SJSA1 (cell line): ENCODE measurements around the gene ANO9. TPM values are rescaled to one million over a fixed set of nuclear protein-coding genes. Genes with fewer than 3 reads are reported as not detected.

ENCODE experiments used
- DNase-seq, 2 experiments: peaks; one replicate each; pipeline ENCODE4 v3.0.0-alpha.2; 2015 to 2020; ENCODE audit warnings: low spot score in 2 of 2, low read depth in 1 of 2
- H3K27ac ChIP-seq: fragments of 250-450 bp; sonication (Bioruptor Pico); 2 replicates; pipeline ENCODE4 v1.5.1; 2020; ENCODE audit warnings: mild to moderate bottlenecking, moderate library complexity
- H3K27me3 ChIP-seq: fragments of 250-450 bp; sonication (Bioruptor Pico); replicated peaks from 2 replicates; pipeline ENCODE4 v1.5.1; 2020; ENCODE audit warnings: mild to moderate bottlenecking, moderate library complexity
- H3K36me3 ChIP-seq: fragments of 250-450 bp; sonication (Bioruptor Pico); 2 replicates; pipeline ENCODE4 v1.5.1; 2020; ENCODE audit warnings: mild to moderate bottlenecking
- H3K4me1 ChIP-seq: fragments of 250-450 bp; sonication (Bioruptor Pico); replicated peaks from 2 replicates; pipeline ENCODE4 v1.6.1; 2021; ENCODE audit warnings: mild to moderate bottlenecking
- H3K4me3 ChIP-seq: fragments of 250-450 bp; sonication (Bioruptor Pico); 2 replicates; pipeline ENCODE4 v1.5.1; 2020; ENCODE audit warnings: mild to moderate bottlenecking
- H3K9me3 ChIP-seq: fragments of 250-450 bp; sonication (Bioruptor Pico); replicated peaks from 2 replicates; pipeline ENCODE4 v1.5.1; 2020; ENCODE audit warnings: mild to moderate bottlenecking
- total RNA-seq: library from RNA; depleted of rRNA; stranded (reverse); fragments of >200 nt; shearing (Covaris generic); gene quantifications from 2 replicates; pipeline ENCODE4 v1.2.3, GENCODE V29; 2014

ANO9 gene
- total RNA-seq, 1 experiment from 2014 or later: not detected

DNA sequence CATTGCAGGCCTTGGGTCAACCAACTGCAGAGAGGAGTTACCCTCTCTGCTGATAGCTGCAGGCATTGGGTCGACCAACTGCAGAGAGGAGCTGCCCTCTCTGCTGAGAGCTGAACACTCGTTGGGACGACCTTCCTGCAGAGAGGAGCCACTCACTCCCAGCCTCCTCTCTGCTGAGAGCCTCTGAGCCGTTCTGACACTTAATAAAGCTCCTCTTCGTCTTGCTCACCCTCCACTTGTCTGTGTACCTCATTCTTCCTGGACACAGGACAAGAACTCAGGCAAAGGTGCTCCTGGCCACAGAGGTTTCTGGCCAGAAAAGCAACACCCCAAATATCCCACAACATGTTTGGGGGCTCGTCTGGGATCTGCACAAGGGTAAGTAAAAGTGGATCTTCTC lies 55.3 kb downstream of the ANO9 start:
- Histone ChIP-seq H3K27me3 (peaks cover 15% of the 10 kb centered on the region; the same call in 1 of the 2 replicates), H3K27ac (no peak overlapping the region), H3K9me3 (no peaks in the 10 kb centered on the region), H3K4me1 (no peaks in the 10 kb centered on the region), H3K36me3 (no peaks in the 10 kb centered on the region), H3K4me3 (no peak overlapping the region)
- no peak for DNase-seq

DNA sequence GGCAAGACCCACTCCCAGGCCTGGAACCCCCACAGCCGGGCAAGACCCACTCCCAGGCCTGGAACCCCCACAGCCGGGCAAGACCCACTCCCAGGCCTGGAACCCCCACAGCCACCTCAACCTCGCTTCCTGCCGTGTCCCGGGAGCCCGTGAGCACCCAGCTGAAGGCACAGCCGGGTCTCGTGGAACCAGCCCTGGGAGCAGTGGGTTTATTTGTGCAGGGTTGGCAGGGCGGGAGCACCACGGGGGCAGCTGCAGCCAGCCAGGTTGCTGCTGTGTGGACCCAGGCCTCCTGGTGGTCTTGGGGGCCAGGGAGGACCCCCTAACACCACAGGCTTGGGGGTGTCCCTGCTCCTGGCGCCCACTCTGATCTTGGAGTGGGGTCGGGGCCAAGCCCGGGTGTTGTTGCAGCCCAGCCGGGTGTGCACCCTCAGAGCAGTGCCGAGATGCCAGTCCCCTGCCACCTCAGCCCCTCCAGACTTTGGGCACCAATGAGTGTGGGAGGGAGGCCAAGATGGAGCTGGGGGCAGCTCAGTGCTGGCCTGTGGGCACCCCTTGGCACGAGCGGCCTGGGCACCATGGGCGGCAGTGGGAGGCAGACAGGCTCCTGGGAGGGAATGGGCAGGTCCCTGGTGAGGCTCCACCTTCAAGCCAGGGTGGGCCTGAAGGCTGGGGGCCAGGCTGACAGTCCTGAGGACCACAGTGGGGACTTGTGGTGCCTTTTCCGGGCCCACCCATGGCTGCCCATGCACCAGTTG lies 56.0 kb downstream of the ANO9 start:
- Histone ChIP-seq H3K27me3 (peaks cover 15% of the 10 kb centered on the region; the same call in 1 of the 2 replicates), H3K27ac (no peak overlapping the region), H3K9me3 (no peaks in the 10 kb centered on the region), H3K4me1 (no peaks in the 10 kb centered on the region), H3K4me3 (no peak overlapping the region), H3K36me3 (no peaks in the 10 kb centered on the region)
- no peak for DNase-seq

DNA sequence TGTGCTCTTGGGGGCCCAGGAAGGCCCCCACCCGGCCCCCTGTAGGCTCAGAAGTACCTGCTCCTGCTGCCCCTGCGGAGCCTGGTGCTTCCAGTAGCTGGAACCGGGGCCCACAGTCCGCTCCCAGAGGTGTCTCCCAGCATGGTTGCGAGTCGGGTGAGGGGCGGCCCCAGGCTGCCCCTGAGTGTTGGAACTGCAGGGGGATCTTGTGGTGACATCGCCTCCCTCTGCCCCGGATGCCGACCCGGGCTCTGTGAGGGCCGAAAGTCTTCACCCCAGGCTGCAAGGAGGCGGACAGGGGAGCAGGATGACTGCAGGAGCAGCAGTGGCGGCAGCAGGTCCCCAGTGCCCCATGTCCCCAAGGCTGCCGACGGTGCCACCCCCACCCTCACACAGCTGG lies 57.3 kb downstream of the ANO9 start:
- DNase-seq: no peak
- Histone ChIP-seq H3K27me3 (peaks cover 13% of the 10 kb centered on the region; the same call in 1 of the 2 replicates), H3K9me3 (no peaks in the 10 kb centered on the region), H3K36me3 (no peaks in the 10 kb centered on the region), H3K27ac (no peak overlapping the region), H3K4me1 (no peaks in the 10 kb centered on the region), H3K4me3 (no peak overlapping the region)

DNA sequence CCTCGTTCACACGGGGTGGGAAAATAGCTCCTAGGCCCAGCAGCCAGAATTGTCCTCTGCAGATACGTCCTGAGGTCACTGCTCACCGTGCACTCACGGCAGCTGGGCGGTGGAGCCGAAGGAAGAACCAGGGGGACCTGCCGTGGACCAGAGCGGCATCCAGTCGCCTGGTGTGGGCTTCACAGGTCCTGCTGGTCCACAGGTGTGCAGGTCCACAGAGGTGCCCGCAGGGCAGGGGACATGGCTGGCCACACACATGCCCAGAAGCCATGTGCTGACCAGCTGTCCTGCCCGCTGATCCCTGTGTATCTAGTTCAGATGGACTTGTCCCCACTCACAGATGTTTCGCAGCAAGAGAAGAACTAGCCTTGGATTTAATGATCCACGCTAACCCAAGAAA lies 58.4 kb downstream of the ANO9 start:
- no peak for DNase-seq
- no peak overlapping the region for H3K27ac ChIP-seq
- H3K9me3 ChIP-seq: no peaks in the 10 kb centered on the region
- no peaks in the 10 kb centered on the region for H3K4me1 ChIP-seq
- peaks cover 13% of the 10 kb centered on the region; the same call in 1 of the 2 replicates for H3K27me3 ChIP-seq
- no peaks in the 10 kb centered on the region for H3K36me3 ChIP-seq
- H3K4me3 ChIP-seq: no peak overlapping the region

DNA sequence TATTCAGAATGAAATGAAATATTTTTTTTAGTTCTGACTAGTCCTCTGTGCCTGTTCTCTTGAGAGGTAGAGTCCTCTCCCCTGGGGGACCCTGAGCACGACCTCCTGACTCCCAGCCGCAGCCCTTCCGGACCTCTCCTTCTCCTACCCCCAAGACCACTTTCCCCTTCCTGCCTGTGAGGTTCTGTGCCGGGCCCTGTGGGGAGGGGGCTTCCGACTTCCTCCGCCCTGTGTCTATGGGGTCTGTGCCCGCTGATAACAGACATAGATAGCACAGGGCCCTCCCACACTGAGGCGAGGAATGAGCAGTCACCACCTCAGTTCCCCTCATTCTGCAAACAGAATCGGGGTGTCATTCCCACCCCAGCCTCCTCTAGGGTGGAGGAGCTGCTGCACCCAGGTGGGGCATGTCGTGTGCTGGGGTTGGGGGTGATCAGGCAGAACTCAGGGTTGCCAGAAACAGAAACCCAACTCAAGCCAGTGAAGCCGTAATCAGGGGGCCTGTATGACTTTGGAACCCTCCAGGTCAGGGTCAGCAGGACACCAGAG lies 59.7 kb downstream of the ANO9 start:
- Histone ChIP-seq H3K27me3 (peaks cover 5% of the 10 kb centered on the region; the same call in 1 of the 2 replicates), H3K4me3 (no peak overlapping the region), H3K36me3 (no peaks in the 10 kb centered on the region), H3K27ac (no peak overlapping the region), H3K9me3 (no peaks in the 10 kb centered on the region), H3K4me1 (no peaks in the 10 kb centered on the region)
- DNase-seq: no peak

DNA sequence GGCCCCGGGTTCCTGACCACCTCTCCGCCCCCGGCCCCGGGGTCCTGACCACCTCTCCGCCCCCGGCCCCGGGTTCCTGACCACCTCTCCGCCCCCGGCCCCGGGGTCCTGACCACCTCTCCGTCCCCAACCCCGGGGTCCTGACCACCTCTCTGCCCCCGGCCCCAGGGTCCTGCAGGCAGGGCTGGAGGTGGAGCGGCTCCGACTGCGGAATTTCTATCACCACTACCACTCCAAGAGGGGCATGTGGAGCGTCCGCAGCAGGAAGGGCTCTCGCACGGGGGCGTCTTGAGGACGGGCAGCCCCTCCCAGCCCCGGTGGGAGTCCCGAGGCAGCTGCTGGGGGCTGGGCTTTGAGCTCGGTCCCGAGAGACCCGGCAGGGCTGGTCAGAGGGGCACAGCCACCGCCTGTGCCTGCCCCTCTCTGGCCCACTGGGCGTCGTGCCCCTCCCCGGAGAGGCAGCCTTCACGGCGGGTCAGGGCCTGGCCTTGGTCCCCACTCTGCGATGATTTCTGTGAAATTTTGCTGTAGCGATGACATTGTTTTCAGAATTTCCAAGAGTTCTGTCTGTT lies 60.2 kb downstream of the ANO9 start:
- H3K9me3 ChIP-seq: no peaks in the 10 kb centered on the region
- H3K36me3 ChIP-seq: no peaks in the 10 kb centered on the region
- no peaks in the 10 kb centered on the region for H3K4me1 ChIP-seq
- H3K4me3 ChIP-seq: no peak overlapping the region
- peaks cover 5% of the 10 kb centered on the region; the same call in 1 of the 2 replicates for H3K27me3 ChIP-seq
- H3K27ac ChIP-seq: no peak overlapping the region
- DNase-seq: no peak

DNA sequence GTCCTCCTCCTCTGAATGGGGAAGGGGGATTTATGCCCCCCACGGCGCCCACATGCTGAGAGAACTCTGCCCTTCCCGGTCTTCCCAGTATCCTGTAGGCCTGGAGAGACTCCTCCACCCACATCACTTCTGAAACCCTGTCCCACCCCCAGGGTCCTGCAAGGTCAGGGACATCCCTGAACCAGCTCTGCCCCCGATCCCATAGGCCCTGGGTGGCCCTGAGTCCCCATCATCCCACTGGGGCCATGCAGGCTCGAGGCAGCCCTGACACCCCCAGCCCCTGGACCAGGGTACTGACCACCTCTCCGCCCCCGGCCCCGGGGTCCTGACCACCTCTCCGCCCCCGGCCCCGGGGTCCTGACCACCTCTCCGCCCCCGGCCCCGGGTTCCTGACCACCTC lies 60.8 kb downstream of the ANO9 start:
- Histone ChIP-seq H3K27me3 (peaks cover 5% of the 10 kb centered on the region; the same call in 1 of the 2 replicates), H3K4me3 (no peak overlapping the region), H3K4me1 (no peaks in the 10 kb centered on the region), H3K36me3 (no peaks in the 10 kb centered on the region), H3K9me3 (no peaks in the 10 kb centered on the region), H3K27ac (no peak overlapping the region)
- DNase-seq: no peak

DNA sequence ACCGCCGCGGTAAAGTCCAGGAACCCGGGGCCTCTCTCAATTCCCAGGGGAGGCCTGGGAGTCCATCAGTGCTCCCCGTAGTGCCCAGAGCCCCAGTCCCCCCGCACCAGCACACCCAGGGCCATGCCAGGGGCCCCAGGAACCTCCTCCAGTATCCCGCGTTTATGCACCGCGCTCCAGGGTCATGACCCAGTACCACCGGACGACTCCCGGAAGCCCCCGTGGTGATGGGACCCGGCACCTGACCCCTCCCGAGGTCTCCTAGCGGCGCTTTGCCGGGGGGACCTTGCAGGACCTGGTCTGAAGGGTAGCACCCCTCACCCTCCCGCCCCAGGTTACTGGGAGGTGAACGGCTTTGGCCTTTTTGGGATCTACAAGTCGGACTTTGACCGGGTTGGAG lies 61.3 kb downstream of the ANO9 start:
- Histone ChIP-seq H3K4me1 (no peaks in the 10 kb centered on the region), H3K27me3 (peaks cover 5% of the 10 kb centered on the region; the same call in 1 of the 2 replicates), H3K27ac (no peak overlapping the region), H3K36me3 (no peaks in the 10 kb centered on the region), H3K9me3 (no peaks in the 10 kb centered on the region), H3K4me3 (no peak overlapping the region)
- no peak for DNase-seq

DNA sequence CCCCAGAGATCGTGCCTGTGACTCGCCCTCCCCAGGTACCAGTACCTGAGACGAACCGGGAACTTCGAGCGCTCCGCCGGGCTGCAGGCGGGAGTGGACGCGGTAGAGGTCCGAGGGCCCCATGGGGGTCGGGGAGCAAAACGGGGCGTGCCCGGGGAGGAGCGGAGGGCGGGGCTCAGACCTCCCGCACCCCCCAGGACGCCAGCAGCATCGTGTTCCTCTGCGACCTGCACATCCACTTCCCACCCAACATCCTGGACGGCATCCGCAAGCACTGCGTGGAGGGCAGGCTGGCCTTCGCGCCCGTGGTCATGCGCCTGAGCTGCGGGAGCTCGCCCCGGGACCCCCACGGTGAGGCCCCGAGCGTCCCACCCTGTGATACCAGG lies 61.7 kb downstream of the ANO9 start:
- no peak overlapping the region for H3K4me3 ChIP-seq
- H3K27me3 ChIP-seq: peaks cover 5% of the 10 kb centered on the region; the same call in 1 of the 2 replicates
- no peaks in the 10 kb centered on the region for H3K9me3 ChIP-seq
- H3K27ac ChIP-seq: no peak overlapping the region
- H3K36me3 ChIP-seq: no peaks in the 10 kb centered on the region
- H3K4me1 ChIP-seq: no peaks in the 10 kb centered on the region
- DNase-seq: no peak

DNA sequence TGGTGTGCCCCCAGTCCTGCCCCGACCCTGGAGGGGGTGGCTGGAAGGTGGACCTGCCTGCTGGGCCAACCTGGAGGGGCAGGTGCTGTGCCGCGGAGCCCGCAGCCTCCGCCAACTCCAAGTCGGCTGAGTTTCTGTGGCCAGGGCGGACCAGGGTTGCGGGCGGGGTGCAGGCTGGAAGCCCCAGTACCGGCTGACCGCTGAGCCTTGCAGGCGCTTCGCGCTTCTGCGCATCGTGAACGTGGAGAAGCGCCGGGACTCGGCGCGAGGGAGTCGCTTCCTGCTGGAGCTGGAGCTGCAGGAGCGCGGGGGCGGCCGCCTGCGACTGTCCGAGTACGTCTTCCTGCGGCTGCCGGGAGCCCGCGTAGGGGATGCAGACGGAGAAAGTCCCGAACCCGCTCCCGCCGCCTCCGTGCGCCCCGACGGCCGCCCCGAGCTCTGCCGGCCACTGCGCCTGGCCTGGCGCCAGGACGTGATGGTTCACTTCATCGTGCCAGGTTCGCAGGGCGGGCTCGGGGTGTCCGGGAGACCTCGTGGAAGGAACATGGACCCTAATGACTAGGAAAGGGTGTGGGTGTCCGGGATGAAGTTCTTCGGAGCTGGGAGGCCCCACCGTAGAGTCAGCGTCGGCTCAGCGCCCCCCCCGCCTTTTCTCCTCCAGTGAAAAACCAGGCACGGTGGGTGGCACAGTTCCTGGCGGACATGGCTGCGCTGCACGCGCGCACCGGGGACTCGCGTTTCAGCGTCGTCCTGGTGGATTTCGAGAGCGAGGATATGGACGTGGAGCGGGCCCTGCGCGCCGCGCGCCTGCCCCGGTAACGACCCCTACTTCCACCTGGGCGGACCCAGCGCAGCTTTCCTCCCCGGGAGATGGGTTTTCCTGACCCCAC lies 62.4 kb downstream of the ANO9 start:
- DNase-seq: no peak
- no peaks in the 10 kb centered on the region for H3K4me1 ChIP-seq
- peaks cover 5% of the 10 kb centered on the region; the same call in 1 of the 2 replicates for H3K27me3 ChIP-seq
- H3K27ac ChIP-seq: no peak overlapping the region
- no peaks in the 10 kb centered on the region for H3K36me3 ChIP-seq
- no peaks in the 10 kb centered on the region for H3K9me3 ChIP-seq
- no peak overlapping the region for H3K4me3 ChIP-seq

DNA sequence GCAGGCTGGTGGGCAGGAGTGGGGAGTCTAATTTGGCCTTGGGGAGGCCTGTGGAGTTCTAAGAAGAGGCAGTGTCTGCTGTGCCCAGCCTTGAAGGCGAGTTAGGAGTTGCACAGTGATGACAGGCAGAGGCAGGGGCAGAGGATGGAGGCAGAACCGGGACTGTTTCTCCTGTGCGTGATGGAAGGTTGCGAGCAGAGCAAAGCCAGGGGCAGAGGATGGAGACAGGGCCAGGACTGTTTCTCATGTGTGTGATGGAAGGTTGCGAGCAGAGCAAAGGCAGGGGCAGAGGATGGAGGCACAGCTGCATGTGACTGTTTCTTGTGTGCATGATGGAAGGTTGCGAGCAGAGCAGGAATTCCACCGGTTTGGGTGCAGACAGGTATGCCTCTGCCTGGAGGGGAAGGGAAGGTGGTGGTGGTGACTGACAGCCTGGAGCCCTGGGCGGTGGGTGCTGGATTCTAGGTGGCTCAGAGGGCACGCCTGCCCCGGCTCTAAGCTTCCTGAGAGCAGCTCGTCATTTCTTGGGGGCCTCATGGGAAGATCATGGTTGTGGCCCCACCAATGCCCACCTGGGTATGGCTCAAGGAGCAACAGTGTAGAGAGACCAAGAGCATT lies 63.8 kb downstream of the ANO9 start:
- H3K9me3 ChIP-seq: no peaks in the 10 kb centered on the region
- no peaks in the 10 kb centered on the region for H3K4me1 ChIP-seq
- H3K27me3 ChIP-seq: no peaks in the 10 kb centered on the region
- no peak overlapping the region for H3K27ac ChIP-seq
- no peak for DNase-seq
- H3K4me3 ChIP-seq: no peak overlapping the region
- no peaks in the 10 kb centered on the region for H3K36me3 ChIP-seq

DNA sequence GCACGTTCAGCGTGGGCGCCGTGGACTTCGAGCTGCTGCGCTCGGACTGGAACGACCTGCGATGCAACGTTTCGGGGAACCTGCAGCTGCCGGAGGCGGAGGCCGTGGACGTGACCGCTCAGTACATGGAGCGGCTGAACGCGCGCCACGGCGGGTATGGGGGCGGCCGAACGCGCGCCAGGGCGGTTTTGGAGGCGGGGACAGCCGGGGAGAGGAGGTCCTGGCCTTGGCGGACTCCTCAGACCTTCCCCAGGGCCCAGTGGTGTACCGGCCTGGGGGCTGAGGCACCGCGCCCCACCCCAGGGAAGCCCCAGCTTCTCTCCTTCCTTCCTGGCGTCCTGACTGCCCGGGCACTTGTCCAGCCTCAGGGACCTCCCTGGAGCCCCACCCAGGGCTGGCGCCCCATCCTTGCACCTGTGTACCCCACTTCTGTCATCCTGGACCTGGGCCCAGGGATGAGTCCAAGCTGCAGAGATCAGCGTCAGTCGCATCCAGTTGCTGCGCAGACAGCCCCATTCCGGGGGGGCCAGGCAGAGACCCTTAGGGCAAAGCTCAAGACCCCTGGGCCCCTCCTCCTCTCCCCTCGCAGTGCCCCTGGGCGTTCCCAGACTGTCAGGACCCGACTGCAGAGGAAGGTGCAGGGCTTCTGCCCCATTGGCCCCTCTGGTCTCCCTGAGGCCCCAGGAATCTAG lies 64.5 kb downstream of the ANO9 start:
- H3K4me3 ChIP-seq: no peak overlapping the region
- no peaks in the 10 kb centered on the region for H3K9me3 ChIP-seq
- H3K27ac ChIP-seq: no peak overlapping the region
- H3K4me1 ChIP-seq: no peaks in the 10 kb centered on the region
- no peak for DNase-seq
- H3K27me3 ChIP-seq: peaks cover 1% of the 10 kb centered on the region; the same call in 1 of the 2 replicates
- H3K36me3 ChIP-seq: no peaks in the 10 kb centered on the region
